NCI-H2107 (cell line): ENCODE results near the gene C16orf86.
A peak's percentile ranks its signal among the peaks of the same experiment; 100 is the strongest.

Experiments used
- DNase-seq: peaks from one replicate; lab custom pipeline; 2025; lab: John Stamatoyannopoulos, UW

The C16orf86 gene, protein sequence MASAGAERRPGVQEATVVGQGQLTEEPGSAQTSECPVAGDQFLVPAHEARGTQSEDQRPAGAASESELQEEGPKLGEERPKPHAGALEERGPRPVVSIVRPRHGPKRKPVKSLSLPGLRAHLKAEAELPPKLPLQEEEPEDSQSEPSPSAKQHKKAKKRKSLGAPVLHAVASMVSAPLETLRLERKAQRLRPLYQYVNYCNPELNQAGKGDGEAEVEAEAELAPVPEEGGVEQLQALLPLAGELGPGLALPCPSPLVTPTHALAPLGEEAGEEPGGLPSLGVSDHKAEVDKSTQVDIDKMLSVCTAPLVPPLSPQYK

DNA sequence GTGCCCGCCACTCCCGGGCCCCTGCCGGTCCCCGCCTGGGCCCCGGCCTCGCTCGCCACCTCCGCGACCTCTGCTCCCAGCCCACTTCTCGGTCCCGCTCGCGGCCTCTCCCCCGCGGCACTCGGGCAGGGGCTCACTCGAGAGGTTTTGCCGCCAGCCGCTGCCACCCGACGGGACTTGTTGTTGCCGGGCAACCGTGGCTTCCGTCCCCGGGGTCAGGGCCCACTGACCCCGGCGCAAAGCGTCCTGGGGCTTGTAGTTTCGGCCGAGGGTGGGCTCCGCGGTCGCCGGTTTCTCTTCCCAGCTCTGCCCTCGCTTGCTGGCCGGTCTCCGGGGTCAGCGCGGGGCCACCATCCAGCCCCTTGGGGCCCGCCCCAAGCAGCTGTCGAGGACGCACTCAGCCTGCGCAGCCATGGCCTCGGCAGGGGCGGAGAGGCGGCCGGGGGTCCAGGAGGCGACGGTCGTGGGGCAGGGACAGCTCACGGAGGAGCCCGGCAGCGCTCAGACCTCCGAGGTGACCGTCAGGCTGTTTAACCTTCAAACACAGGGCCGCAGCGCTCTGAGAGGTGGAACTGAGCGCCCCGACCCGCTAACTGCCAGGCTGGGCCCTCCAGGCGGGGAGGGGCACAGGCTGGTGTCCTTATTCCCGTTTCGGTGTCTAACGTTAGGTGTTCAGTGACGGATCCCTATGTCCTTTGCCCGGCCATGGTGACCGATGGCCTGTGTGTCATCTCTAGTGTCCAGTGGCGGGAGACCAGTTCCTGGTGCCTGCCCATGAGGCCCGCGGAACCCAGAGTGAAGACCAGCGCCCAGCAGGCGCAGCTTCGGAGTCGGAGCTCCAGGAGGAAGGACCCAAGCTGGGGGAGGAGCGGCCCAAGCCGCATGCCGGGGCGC is at the start of gene C16orf86, which contains the start of gene ENKD1:
C16orf86 (plus strand) TSS at position 256 of the 894 bp plus-strand sequence; CDS start at position 413, 157 bp downstream.
ENKD1 (minus strand) TSS at position 192 of the 894 bp plus-strand sequence. CDS start 308 bp downstream, outside the sequence.
- DNase-seq: peak; percentile 65

DNA sequence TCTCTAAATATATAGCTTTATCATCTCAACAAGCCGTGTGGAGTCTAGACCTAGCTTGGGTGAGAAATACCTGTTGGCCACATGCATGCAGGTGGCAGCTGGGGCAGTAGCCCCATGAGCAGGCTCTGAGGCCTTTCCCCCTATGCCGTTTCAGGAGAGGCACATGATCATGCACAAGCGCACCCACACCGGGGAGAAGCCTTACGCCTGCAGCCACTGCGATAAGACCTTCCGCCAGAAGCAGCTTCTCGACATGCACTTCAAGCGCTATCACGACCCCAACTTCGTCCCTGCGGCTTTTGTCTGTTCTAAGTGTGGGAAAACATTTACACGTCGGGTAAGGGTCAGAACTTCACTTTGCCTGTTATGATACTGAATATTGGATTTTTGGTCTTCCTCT is 38.4 kb upstream of the C16orf86 start:
- no peak for DNase-seq

DNA sequence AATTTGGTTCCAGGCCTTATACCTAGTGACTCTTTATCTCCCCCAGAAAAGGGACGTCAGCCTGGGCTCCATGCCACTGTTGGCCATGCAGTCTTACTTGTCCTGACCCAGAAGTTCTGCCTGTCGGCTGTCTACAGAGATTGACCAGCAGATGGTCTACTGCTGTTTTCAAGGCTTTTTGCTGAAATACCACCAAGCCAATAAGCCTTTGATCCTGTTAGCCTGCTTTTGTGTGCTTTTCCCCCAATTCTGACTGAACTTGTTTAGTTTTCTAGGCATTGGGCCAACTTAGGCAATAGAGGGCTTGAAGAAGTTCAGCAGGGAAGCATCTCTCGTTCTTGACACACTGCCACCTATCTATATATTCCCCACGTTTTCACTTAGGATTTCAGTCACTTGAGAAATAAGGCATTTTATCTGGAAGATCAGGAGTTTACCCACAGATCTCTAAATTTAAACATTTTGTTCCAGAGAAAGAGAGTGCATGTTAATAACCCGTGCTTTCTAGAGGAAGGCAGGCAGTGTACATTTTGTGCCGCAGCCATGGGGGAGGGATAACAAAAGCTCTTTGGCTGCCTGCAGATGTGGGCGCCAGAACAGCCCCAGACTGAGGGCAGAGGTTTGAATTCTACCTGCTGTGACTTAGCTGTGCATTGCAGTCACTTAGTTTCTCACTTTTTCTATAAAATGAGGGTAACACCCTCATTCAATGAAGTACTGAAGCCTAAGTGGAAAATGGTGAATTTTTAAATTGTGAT is 34.0 kb upstream of the C16orf86 start:
- DNase-seq: no peak

DNA sequence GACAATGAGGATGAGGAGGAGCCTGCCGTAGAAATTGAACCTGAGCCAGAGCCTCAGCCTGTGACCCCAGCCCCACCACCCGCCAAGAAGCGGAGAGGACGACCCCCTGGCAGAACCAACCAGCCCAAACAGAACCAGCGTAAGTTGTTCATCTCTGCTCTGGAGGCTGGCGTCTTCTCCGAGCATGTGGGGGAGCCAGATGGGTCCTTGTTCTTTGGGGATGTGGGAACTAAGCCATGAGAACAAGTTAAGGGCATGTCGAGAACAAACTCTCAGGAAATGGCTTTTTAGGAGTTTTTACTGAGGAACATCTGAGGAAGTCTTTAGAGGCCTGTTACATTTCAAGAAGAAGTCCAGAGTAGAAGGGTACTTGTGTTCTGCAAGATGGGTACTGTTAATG is 29.9 kb upstream of the C16orf86 start:
- DNase-seq: no peak

DNA sequence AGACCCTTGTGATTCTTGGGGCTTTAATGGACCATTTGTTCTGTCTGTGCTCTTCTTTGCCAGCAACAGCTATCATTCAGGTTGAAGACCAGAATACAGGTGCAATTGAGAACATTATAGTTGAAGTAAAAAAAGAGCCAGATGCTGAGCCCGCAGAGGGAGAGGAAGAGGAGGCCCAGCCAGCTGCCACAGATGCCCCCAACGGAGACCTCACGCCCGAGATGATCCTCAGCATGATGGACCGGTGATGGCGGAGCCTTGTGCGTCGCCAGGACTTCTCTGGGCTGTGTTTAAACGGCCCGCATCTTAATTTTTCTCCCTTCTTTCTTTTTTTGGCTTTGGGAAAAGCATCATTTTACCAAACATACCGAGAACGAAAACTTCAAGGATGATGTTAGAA is 29.0 kb upstream of the C16orf86 start:
- DNase-seq: no peak

DNA sequence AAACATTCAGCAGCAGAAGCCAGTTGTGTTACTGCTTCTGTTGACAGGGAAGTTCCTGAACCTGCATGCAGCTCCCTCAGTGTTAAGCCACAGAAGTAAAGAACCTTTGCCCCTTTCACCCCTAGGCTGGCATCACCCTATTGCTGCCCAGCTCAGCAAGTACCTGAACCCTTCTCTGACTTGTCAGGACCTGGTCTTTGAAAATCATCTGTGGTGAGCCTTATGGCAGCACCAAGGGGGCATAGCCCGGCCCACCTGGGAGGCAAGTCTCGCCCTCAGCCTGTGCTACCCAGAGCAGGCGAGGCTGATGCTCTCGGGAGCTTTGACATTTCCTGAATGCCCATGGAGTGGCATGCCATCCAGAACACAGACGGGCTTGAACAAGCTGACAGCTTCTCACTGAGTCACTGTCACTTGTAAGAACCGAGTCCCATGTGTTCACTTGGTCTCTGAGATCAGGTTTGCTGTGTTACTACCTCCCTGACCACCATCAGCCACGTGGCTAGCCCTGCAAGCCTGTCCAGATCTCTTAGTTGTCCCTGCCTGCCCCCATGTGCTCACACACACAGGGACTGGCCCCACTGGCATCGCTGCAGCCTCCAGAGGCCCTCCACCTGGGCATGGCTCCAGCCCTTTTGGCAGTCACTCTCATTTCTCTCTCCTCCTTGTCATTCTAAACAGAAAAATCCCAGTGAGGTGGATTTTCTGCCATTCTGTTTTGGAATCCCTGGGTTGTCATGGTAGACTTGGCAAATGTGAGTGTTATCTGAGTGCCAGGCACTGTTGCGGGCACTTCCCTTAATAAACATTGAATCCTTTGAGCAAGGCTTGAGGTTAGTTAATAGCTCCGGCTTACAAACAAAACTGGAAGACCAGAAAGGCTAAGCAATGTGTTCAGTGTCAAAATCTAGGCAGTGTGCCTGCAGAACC is 24.6 kb upstream of the C16orf86 start:
- DNase-seq: no peak

DNA sequence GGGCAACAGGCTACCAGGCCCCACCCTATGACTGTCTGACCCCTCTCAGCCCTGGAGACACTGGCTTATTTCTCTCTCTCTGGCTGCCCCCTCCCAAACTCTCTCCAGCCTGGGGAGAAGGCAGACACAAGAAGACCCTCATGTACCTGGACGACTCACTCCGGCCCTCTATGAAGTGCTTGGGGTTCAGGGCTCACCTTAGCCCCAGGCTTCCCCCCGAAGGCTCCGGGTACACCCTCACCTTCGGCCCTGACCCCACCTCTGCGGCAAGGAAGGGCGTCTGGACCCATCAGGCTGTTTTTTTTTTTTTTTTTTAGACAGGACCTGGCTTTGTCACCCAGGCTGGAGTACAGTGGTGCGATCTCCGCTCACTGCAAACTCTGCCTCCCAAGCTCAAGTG is 22.6 kb upstream of the C16orf86 start:
- no peak for DNase-seq

DNA sequence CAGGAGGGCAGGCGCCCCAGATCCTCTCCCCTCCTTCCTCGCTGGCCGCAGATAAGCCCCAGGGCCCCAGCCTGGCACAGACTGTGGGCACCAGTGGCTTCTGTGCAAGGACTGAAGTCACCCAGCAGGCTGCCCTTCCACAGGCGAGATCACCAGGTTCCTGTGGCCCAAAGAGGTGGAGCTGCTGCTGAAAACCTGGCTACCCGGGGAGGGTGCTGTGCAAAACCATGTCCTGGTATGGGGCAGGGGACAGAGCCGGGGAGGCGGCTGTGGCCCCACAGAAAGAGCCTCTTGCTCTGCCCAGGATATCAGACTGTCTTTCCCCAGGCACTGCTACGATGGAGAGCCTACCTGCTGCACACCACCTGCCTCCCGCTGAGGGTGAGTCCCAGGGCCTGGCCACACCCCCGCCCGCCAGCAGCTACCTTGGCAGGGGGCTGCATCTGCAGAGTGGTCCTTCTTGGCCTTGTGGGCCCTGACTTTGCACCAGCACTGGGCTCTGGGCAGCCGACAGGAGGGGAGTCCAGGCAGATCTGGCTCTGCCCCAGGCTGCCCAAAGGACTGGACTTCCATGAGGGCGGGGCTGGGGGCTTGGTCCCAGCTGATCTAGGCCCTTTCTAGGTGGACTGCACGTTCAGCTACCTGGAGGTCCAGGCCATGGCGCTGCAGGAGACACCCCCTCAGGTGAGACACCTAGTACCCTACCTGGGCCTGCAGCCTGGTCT is 21.1 kb upstream of the C16orf86 start:
- DNase-seq: no peak

DNA sequence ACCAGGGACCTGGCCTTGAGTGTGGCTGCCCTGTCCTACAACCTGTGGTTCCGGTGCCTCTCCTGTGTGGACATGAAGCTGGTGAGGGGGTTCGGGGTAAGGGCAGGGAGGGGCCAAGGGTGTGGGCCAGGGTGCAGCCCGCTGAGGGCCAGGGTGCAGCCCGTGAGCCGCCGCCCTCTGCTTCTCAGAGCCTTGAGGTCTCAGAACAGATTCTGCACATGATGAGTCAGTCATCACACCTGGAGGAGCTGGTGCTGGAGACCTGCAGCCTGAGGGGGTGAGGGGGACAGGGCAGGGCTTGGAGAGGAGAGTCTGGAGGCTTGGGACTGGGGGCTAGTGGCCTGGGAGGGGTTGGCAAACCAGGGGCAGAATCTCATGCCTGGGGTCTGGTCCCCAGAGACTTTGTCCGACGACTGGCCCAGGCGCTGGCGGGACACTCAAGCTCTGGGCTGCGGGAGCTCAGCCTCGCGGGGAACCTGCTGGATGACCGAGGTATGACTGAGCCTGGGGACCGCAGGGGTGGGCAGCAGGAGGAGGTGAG is 19.4 kb upstream of the C16orf86 start:
- no peak for DNase-seq

- DNase-seq: no peak
Observed at GRCh38 chr16:67647681-67648080, 18.9 kb upstream of the C16orf86 start.

DNA sequence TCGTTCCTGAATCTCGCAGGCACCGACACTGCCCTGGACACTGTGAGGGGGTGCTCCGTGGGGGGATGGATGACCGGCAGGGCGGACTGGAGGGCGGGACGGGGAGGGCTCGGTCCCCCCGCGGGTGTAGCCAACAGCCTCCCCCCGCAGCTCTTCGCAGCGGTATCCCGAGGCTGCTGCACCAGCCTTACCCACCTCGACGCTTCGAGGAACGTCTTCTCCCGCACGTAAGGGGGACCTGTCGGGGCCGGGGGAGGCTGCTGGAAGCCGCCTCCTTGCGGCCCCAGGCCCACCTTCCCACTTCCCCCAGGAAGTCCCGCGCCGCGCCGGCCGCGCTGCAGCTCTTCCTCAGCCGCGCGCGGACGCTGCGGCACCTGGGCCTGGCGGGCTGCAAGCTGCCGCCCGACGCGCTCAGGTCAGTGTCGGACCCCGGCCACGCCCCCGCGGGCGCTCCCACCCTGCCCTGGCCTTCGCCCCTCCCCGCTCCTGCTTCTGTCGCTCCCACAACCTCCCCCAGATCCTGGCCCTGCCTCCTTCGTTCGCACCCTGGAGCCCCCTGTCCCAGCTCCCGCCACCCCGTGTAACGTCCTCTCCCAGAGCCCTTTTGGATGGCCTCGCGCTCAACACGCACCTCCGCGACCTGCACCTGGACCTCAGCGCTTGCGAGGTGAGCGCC is 18.4 kb upstream of the C16orf86 start:
- DNase-seq: no peak

DNA sequence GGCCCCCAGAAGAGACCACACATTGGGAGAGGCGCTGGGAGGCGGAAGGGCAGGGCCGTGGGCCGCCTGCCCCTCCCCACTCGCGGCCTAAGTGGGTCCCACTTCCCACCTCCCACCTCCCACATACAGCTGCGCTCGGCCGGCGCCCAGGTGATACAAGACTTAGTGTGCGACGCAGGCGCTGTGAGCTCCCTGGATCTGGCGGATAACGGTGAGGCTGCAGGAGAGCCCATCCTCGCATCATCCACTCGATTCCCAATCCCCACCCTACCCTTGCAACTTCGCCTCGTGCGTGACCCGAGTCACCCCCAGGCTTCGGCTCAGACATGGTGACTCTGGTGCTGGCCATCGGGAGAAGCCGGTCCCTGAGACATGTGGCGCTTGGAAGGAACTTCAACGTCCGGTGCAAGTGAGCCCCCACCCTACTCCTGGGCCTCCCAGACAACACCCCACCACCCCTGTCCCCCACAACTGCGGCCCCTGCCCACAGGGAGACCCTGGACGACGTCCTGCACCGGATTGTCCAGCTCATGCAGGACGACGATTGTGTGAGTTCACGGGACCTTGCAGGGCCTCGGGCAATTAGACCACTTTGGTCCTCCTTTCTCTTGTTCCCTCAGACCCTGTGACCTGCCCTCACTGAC is 17.7 kb upstream of the C16orf86 start:
- DNase-seq: no peak

GRCh38 chr16:67649494-67649931 is 17.1 kb upstream of the C16orf86 start:
- DNase-seq: no peak

GRCh38 chr16:67650023-67650422 is 16.6 kb upstream of the C16orf86 start:
- DNase-seq: no peak

- DNase-seq: no peak
Observed at GRCh38 chr16:67651039-67651438, 15.6 kb upstream of the C16orf86 start.

- no peak for DNase-seq
Observed at GRCh38 chr16:67651847-67652246, 14.8 kb upstream of the C16orf86 start.

GRCh38 chr16:67652578-67653127 is 14.0 kb upstream of the C16orf86 start:
- no peak for DNase-seq

- no peak for DNase-seq
Observed at GRCh38 chr16:67653128-67653788, 13.4 kb upstream of the C16orf86 start.
